Activated T-cell treated with anti-CD3 and anti-CD28 coated beads, Interleukin-2, amount 50 U/mL, for 4 hours (primary cell): ENCODE data around the gene LMNTD1. TPM values are rescaled to one million over a fixed set of nuclear protein-coding genes. Genes with fewer than 3 reads are reported as not detected.

Source experiments
- ATAC-seq, 2 donors: fragments of 200-7000 bp; cut with Tn5 transposase; one replicate each; pipeline ENCODE4 v1.10.0; 2021
- DNase-seq: peaks from one replicate; pipeline ENCODE4 v3.0.0-alpha.2; 2020
- H3K27me3 Mint-ChIP-seq: one replicate; pipeline ENCODE4 v1.8.0; 2021; ENCODE audit warnings: low read depth, mixed read lengths
- H3K36me3 Mint-ChIP-seq: one replicate; pipeline ENCODE4 v1.8.0; 2022; ENCODE audit warnings: mixed read lengths; ENCODE audit not compliant: insufficient read depth
- H3K4me1 Mint-ChIP-seq: one replicate; pipeline ENCODE4 v1.8.0; 2021; ENCODE audit warnings: low read depth, mixed read lengths
- H3K4me3 Mint-ChIP-seq: one replicate; pipeline ENCODE4 v1.8.0; 2021; ENCODE audit warnings: mild to moderate bottlenecking, moderate library complexity, mixed read lengths
- H3K9me3 Mint-ChIP-seq: one replicate; pipeline ENCODE4 v1.8.0; 2021; ENCODE audit warnings: mixed read lengths
- total RNA-seq, 3 donors: library from RNA; stranded (reverse); gene quantifications; one replicate each; pipeline ENCODE4 v1.2.1, GENCODE V29; 2021

LMNTD1 gene
- total RNA-seq, 3 donors from 2014 or later: not detected

DNA sequence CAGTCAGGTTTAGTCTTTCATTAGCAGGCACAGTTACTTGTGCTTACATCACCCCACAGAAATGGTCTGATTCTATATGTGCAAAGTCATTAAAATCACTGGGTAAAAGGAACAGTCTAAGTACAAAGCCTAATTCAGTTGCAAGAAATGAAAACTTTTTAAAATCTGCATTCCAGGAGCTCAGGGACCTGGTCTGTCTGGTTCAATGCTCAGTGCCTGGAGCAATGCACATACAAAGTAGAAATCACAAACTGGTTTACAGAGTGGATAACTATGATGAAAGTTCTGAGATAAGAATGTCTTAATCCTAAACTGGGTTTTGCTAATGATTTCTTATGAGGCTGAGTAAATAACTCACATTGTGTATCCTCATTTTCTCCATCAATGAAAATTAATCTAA lies 28.7 kb downstream of the LMNTD1 start:
- Mint-ChIP-seq H3K4me1 (no peaks in the 10 kb centered on the region), H3K9me3 (no peaks in the 10 kb centered on the region), H3K4me3 (no peak overlapping the region), H3K27me3 (no peaks in the 10 kb centered on the region), H3K36me3 (no peaks in the 10 kb centered on the region)
- no peak for ATAC-seq
- no peak for DNase-seq

DNA sequence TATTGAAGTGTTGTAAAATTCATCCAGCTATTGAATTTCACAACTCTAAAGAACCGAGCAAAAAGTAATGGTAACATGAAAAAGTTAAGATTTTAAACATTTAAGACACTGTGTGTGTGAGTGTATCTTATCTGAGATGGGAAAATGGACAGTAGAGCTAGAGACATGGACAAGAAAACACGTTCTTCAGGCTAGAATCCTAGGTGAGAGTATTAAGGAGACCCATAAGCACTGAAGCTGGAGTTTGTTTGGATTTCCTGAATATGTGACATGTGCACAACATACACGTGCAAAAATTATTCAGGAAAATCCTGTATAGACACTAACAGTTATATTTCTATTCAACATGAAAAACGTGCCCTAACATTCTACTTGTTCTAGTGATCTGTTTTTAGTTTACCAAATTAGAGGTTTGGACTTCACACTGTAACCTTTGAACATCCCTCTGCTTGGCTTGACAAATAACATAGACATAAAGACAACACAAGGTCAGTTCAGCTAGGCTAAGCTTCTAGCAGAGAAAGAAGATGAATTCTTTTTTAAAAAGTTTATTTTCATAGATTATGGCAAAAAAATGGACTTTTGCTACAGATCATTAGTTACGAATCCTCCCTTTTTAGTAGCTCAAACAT lies 31.3 kb downstream of the LMNTD1 start:
- no peak for ATAC-seq

DNA sequence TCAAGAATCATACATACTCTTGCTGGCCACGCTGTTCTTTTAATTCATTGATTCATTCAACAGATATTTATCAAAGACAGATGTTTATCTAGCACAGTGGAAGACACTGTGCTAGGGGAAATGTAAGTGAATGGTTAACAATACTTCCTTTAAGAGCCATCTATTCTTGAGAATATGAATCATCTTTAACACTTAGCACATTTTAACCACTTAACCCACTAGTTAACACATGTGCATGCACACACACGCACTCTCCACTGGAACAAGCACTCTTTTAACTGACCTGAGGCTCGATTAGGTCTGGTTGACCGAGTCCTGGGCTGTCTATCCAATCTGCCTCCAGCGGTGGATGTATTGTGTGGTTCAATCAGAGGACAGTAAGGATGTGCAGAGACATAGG lies 34.6 kb downstream of the LMNTD1 start:
- Mint-ChIP-seq H3K4me3 (no peak overlapping the region), H3K27me3 (peaks cover 3% of the 10 kb centered on the region), H3K4me1 (no peaks in the 10 kb centered on the region), H3K9me3 (peaks cover 4% of the 10 kb centered on the region), H3K36me3 (no peaks in the 10 kb centered on the region)
- peak; percentile 48 to 72 for ATAC-seq
- DNase-seq: no peak

More for the DNA sequence above, 31.3 kb downstream of the LMNTD1 start:
- Mint-ChIP-seq H3K36me3 (no peaks in the 10 kb centered on the region), H3K9me3 (peaks cover 4% of the 10 kb centered on the region), H3K4me1 (no peaks in the 10 kb centered on the region), H3K27me3 (no peaks in the 10 kb centered on the region), H3K4me3 (no peak overlapping the region)
- DNase-seq: no peak

DNA sequence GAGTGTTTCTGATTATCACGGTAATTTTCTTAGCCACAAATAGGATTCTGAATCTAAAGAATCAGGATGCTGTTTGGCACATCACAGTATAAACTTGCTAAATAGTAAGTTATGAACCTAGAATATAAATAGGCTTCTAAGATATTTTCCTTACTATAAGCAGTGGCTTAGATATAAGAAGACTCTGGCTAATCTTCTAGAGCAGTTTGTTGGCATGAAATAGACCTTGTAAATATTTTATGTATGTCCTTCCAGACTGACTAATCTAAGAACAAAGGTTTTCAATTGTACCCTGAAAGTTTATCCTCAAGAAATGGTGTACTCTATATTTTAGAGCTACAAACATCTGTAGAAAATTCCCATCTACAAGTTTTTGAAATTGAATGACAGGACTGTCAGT lies 48.3 kb downstream of the LMNTD1 start:
- Mint-ChIP-seq H3K4me1 (no peaks in the 10 kb centered on the region), H3K36me3 (no peaks in the 10 kb centered on the region), H3K9me3 (no peaks in the 10 kb centered on the region), H3K27me3 (no peaks in the 10 kb centered on the region), H3K4me3 (no peak overlapping the region)
- DNase-seq: no peak
- ATAC-seq: no peak

DNA sequence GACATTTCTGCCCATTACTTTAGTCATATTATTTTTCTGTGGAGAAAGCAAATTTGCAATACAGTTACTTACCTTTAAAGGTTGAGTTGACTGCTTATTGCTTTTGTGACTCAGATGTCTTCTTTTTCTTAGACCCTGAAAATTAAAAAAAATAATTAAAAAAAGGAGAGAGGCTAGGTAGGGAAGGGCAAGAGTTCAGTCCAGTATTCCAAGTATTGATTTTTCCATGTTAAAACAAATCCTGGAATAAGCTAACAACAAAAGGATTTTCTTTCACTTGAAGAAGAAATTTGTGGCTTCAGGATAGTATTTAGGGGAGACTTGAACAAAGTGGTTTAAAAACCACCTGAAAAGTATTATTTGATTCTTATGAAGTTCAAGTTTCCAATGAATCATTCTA lies 49.4 kb downstream of the LMNTD1 start:
- Mint-ChIP-seq H3K27me3 (no peaks in the 10 kb centered on the region), H3K4me1 (no peaks in the 10 kb centered on the region), H3K36me3 (no peaks in the 10 kb centered on the region), H3K9me3 (no peaks in the 10 kb centered on the region), H3K4me3 (no peak overlapping the region)
- ATAC-seq (no peak), DNase-seq (no peak)

DNA sequence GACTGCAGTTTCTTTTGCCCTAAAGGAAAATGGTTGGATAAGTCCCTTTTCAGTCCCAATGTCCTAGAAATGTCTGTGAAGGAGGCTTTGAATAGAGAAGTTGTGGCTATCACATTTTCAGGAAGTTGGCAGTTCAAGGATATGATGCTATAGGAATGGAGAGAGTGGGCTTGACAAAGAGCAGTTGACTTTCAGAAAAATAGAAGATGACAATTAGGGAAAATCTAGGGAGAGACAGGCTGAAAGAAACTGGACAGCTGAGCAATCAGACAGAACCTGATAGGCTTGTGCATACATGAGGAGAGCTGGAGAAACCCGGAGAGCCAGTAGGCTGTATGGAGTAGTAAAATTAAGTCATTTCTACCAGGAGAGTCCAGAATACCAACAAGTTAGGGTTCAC lies 50.5 kb downstream of the LMNTD1 start:
- ATAC-seq (no peak), DNase-seq (no peak)
- no peaks in the 10 kb centered on the region for H3K36me3 Mint-ChIP-seq
- no peak overlapping the region for H3K4me3 Mint-ChIP-seq
- no peaks in the 10 kb centered on the region for H3K9me3 Mint-ChIP-seq
- H3K4me1 Mint-ChIP-seq: no peaks in the 10 kb centered on the region
- H3K27me3 Mint-ChIP-seq: no peaks in the 10 kb centered on the region

DNA sequence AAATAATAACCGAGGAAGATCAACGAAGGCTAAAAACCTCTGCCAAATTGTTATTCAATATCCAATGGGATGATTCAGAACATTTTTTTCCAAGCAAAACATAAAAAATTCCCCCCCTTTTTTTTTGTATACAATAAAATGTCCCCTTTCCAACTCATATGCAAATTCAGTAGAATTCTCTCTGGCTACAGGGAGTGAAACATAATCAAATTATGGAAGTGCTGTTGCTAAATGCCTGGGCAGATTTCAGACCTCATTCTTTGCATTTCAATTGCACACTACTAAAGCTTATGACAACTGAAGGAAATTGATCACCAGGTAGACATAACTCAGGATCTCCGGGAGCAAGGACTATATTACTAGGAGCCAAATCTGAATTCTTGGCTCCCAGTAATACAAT lies 51.0 kb downstream of the LMNTD1 start:
- Mint-ChIP-seq H3K27me3 (no peaks in the 10 kb centered on the region), H3K4me1 (no peaks in the 10 kb centered on the region), H3K4me3 (no peak overlapping the region), H3K9me3 (no peaks in the 10 kb centered on the region), H3K36me3 (no peaks in the 10 kb centered on the region)
- DNase-seq (no peak), ATAC-seq (no peak)

DNA sequence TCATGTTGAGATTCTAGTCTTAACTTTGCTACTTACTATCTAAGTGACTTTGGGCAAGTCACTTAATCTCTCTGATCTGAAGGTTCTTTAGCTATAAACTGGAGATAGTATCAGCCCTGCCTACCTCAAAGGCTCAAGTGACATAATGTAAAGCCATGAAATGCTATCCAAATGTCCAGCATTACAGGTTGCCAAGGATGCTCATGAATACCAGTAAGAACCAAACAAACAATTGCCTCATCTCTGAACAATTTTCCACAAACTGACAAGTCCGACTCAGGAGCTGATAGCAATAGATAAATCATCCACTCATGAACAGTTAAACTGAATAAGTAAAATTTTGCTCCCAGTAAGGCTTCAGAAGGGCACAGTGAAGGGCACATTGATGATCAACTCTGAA lies 51.5 kb downstream of the LMNTD1 start:
- ATAC-seq (no peak), DNase-seq (no peak)
- Mint-ChIP-seq H3K27me3 (no peaks in the 10 kb centered on the region), H3K36me3 (no peaks in the 10 kb centered on the region), H3K4me3 (no peak overlapping the region), H3K4me1 (no peaks in the 10 kb centered on the region), H3K9me3 (no peaks in the 10 kb centered on the region)

DNA sequence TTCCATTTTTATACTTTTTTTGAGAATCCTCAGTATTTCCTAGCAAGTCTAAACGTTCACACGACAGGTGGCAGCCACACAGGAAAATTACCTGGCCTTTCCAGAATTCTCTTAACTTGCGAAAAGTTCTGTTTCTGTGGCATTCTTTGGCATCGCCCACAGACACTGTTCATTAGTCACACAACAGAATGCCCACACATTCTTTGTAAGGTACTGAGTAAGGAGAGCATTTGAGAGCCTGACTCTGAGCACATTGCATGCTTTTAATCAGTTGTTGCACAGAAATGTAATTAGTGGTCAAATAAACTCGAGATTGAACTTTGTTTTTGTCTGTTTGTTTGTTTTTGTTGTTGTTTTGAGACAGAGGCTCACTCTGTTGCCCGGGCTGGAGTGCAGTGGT lies 52.4 kb downstream of the LMNTD1 start:
- DNase-seq (no peak), ATAC-seq (no peak)
- Mint-ChIP-seq H3K36me3 (no peaks in the 10 kb centered on the region), H3K4me3 (no peak overlapping the region), H3K4me1 (peaks cover 3% of the 10 kb centered on the region), H3K27me3 (no peaks in the 10 kb centered on the region), H3K9me3 (no peaks in the 10 kb centered on the region)

DNA sequence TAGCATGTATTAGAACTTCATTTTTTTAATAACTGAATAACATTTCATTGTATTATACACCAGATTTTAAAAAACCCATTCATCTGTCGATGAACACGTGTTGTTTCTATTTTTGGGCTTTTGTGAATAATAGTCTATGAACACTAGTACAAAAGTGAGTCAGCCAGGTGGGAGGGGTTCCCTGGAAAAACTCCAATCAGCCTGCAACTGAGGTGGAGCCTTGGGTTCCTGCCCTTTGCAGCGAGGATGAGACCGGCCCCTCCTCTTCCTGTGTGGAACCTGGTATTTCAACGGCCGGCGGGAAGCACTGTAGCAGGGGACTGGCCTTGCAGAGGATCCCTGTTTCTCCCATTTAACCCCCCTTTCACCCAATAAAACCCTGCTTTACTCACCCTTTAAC lies 56.1 kb downstream of the LMNTD1 start:
- H3K27me3 Mint-ChIP-seq: no peaks in the 10 kb centered on the region
- no peak overlapping the region for H3K4me3 Mint-ChIP-seq
- H3K36me3 Mint-ChIP-seq: no peaks in the 10 kb centered on the region
- DNase-seq (no peak), ATAC-seq (no peak)
- H3K9me3 Mint-ChIP-seq: no peaks in the 10 kb centered on the region
- peaks cover 3% of the 10 kb centered on the region for H3K4me1 Mint-ChIP-seq

DNA sequence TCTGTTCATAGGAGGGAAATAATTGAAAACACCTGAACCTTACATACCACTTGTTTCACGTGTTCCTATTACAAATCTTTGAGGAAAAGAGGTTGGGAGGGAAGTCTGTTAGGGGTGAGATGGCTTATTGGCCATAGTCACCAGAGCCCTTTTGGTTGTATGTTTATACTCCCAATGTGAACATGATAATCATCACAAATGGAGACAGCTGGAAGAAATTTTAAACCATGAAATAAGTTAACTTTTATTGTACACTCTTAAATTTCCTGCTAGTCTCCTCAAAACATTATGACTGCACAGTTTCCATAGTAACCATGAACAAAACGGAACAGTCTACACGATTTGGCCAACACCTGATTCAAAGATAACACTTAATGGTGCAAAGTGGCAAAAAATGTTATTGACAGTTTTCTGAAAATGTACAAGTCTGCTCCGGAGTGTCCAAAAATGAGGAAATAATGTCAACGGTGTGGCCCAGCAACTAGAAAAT lies 56.9 kb downstream of the LMNTD1 start:
- Mint-ChIP-seq H3K4me1 (peaks cover 3% of the 10 kb centered on the region), H3K27me3 (peaks cover 1% of the 10 kb centered on the region), H3K36me3 (no peaks in the 10 kb centered on the region), H3K9me3 (no peaks in the 10 kb centered on the region), H3K4me3 (no peak overlapping the region)
- ATAC-seq (no peak), DNase-seq (no peak)

DNA sequence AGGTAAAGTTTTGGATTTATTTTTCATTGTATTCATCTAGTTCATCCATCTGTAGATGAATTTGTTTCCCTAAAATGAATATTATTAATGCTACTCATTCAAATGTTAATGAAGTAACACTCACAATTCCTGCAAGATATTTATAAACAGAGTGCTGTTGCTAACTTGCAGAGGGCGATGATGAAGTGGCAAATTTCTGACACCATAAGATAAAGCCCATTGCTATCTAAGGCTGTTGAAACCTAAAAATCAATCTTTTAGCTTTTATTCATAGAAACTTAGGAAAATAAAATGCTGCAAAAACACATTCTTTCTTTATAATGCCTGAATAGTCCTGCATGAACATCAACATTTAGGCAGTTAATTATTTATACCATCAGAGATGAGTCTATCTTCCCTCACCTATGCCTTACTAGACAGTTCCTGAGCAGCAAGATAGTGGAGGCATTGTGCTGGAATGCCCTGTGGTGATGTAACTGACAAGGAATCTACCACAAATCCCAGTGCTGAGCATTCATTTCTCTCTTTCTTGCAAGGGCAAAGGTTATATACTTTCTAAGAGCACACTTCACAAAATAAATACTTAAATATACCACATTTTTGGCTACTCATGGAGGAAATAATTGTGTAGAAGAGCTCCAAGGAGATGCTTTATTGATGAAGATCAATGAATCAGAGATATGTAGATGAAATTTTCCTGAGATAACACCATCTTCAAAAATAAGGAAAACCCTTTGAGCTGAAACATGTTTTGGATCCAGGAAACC lies 57.6 kb downstream of the LMNTD1 start:
- H3K9me3 Mint-ChIP-seq: no peaks in the 10 kb centered on the region
- no peak overlapping the region for H3K4me3 Mint-ChIP-seq
- H3K4me1 Mint-ChIP-seq: peaks cover 3% of the 10 kb centered on the region
- H3K36me3 Mint-ChIP-seq: no peaks in the 10 kb centered on the region
- ATAC-seq: no peak
- peaks cover 4% of the 10 kb centered on the region for H3K27me3 Mint-ChIP-seq
- no peak for DNase-seq

DNA sequence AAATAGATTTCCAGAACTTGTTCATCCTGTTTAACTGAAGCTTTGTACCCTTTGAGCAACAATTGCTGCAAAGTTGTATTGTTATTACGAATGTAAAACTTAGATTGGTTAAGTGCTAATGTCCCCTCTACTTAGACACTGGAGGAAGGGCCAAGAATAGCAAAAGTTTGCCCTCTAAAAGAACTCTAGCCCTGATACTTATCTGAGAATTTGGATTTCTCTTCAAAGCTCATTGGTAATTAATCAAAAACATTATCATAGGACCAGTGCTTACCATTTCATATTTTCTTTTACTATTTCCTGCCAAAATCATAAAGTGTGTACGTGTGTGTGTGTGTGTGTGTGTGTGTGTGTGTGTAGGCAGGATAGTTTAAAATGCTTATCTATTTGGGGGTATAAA lies 58.2 kb downstream of the LMNTD1 start:
- H3K4me1 Mint-ChIP-seq: peaks cover 3% of the 10 kb centered on the region
- peaks cover 4% of the 10 kb centered on the region for H3K27me3 Mint-ChIP-seq
- H3K4me3 Mint-ChIP-seq: no peak overlapping the region
- H3K36me3 Mint-ChIP-seq: no peaks in the 10 kb centered on the region
- no peak for ATAC-seq
- no peaks in the 10 kb centered on the region for H3K9me3 Mint-ChIP-seq
- DNase-seq: no peak

DNA sequence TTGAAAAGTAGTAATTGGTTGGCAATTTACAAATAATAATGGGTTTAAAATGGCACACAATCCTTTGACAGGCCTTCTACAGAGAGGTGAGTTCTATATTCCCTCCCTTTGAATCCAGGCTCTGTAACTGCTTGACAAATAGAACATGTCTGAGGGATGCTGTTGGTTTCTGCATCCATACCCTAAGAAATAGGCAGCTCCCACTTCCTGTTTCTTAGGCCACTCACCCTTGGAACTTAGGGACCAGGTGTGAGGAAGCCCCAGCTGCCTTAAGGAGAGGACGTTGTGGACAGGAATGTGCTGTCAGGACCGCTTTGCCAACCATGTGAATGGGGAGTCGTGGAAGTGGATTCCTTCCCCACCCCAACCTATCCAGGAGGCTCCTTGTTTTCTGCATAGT lies 59.4 kb downstream of the LMNTD1 start:
- Mint-ChIP-seq H3K4me3 (no peak overlapping the region), H3K9me3 (no peaks in the 10 kb centered on the region), H3K27me3 (peaks cover 4% of the 10 kb centered on the region), H3K4me1 (peaks cover 3% of the 10 kb centered on the region), H3K36me3 (no peaks in the 10 kb centered on the region)
- ATAC-seq (no peak), DNase-seq (no peak)
